Renal pelvis (tissue), 4 donors: ENCODE results near the gene USP11. TPM values are rescaled to one million over a fixed set of nuclear protein-coding genes. Genes with fewer than 3 reads are reported as not detected.

Experiments
- DNase-seq: peaks from one replicate; pipeline ENCODE4 v3.0.0-alpha.2; 2013
- polyA plus RNA-seq, 3 donors: library from polyadenylated mRNA; unstranded; fragments of 120-200 nt; gene quantifications; one replicate each; pipeline ENCODE4 v1.2.1, GENCODE V29; 2013; ENCODE audit not compliant: insufficient read length in 3 of 3

USP11 gene
- polyA plus RNA-seq, 3 donors: 143 to 151 (median 150) TPM

GRCh38 chrX:47297874-47298273 lies 65.1 kb downstream of the USP11 start:
- peak; percentile 50 for DNase-seq

Other genes with a start within 250 kb of the USP11 start
- gene RGN, start 154.6 kb upstream of the USP11 start, polyA plus RNA-seq: 10 to 100 TPM; 30.7 to 40.1 (median 32.3) TPM
- 100 to 1,000 TPM in 2 of 3 donors, 10 to 100 TPM in 1; 87.1 to 127 (median 119) TPM for gene NDUFB11, start 88.3 kb upstream of the USP11 start, polyA plus RNA-seq
- 10 to 100 TPM; 54.5 to 67.8 (median 65.8) TPM for gene RBM10, start 87.8 kb upstream of the USP11 start, polyA plus RNA-seq
- gene UBA1, start 39.2 kb upstream of the USP11 start, polyA plus RNA-seq: 100 to 1,000 TPM; 238 to 317 (median 302) TPM
- gene CDK16, start 14.3 kb upstream of the USP11 start, polyA plus RNA-seq: 100 to 1,000 TPM; 129 to 132 (median 132) TPM
- 1 to 10 TPM in 2 of 3 donors, under 1 TPM in 1; 0.87 to 1.5 (median 1.1) TPM for gene ZNF157, start 137.6 kb downstream of the USP11 start, polyA plus RNA-seq